Suprapubic skin (tissue), 4 donors: ENCODE data around the gene PADI4.

Experiments used
- CTCF ChIP-seq, 2 donors: fragments of 200-600 bp in 1 of 2; fragments of 450-650 bp in 1 of 2; sonication (generic) in 1 of 2; IDR thresholded peaks; one replicate each; pipeline ENCODE4 v1.5.1; 2016 to 2019; ENCODE audit warnings: antibody characterized with exemption in 2 of 2, mild to moderate bottlenecking in 1 of 2, moderate library complexity in 1 of 2
- EP300 ChIP-seq: sonication (generic); formaldehyde crosslinking; IDR thresholded peaks from one replicate; pipeline ENCODE4 v1.6.1; 2017; ENCODE audit warnings: antibody characterized with exemption
- POLR2AphosphoS5 ChIP-seq, 3 donors: sonication (generic); formaldehyde crosslinking; IDR thresholded peaks; one replicate each; pipeline ENCODE4 v1.6.1; 2017; ENCODE audit warnings: antibody characterized with exemption in 3 of 3

GRCh38 chr1:17290553-17290952 is 17.4 kb upstream of the PADI4 start:
- TF ChIP-seq POLR2AphosphoS5 (IDR thresholded peaks at IDR 0.05), result no peak
- TF ChIP-seq CTCF (IDR thresholded peaks at IDR 0.05), result no peak
- TF ChIP-seq EP300, result no peak
